Measurements from ENCODE around the gene EVX2. TPM values are rescaled to one million over a fixed set of nuclear protein-coding genes. Genes with fewer than 3 reads are reported as not detected.
A peak's percentile ranks its signal among the peaks of the same experiment; 100 is the strongest.

Gene EVX2
- total RNA-seq, 1 experiment from 2014 or later: not detected

DNA sequence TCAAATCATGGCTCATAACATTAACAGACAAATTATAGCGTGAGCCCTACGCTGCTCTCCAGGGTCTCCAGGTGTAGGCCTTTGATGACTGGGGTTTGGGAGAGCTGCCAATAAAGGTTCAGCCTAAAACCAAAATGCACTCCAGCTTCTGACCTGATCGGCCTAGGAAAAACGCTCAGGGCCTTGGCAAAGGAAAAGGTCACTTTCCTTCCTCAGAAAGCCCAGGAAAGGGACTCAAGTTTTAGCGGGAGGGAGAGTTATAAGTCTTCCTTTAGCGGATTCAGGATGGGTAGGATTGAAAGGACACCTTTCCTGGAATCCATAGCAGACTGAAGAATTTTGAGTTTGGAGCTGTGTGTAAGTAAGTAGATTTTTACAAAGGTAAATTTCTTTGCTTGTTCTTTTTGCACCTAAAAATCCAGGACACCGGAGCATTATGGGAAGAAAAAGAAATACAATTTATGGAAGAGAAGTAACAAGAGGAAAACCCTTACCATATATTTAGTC lies 8.8 kb downstream of the EVX2 start (continued):
- TF ChIP-seq, protein P1, sequence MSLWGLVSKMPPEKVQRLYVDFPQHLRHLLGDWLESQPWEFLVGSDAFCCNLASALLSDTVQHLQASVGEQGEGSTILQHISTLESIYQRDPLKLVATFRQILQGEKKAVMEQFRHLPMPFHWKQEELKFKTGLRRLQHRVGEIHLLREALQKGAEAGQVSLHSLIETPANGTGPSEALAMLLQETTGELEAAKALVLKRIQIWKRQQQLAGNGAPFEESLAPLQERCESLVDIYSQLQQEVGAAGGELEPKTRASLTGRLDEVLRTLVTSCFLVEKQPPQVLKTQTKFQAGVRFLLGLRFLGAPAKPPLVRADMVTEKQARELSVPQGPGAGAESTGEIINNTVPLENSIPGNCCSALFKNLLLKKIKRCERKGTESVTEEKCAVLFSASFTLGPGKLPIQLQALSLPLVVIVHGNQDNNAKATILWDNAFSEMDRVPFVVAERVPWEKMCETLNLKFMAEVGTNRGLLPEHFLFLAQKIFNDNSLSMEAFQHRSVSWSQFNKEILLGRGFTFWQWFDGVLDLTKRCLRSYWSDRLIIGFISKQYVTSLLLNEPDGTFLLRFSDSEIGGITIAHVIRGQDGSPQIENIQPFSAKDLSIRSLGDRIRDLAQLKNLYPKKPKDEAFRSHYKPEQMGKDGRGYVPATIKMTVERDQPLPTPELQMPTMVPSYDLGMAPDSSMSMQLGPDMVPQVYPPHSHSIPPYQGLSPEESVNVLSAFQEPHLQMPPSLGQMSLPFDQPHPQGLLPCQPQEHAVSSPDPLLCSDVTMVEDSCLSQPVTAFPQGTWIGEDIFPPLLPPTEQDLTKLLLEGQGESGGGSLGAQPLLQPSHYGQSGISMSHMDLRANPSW (CRISPR knock-in tag; conservative IDR thresholded peaks at IDR 0.05; ENCODE audit: low read depth): no peak
- TF ChIP-seq, protein P2, sequence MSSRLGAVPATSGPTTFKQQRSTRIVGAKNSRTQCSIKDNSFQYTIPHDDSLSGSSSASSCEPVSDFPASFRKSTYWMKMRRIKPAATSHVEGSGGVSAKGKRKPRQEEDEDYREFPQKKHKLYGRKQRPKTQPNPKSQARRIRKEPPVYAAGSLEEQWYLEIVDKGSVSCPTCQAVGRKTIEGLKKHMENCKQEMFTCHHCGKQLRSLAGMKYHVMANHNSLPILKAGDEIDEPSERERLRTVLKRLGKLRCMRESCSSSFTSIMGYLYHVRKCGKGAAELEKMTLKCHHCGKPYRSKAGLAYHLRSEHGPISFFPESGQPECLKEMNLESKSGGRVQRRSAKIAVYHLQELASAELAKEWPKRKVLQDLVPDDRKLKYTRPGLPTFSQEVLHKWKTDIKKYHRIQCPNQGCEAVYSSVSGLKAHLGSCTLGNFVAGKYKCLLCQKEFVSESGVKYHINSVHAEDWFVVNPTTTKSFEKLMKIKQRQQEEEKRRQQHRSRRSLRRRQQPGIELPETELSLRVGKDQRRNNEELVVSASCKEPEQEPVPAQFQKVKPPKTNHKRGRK (CRISPR knock-in tag; IDR thresholded peaks at IDR 0.05; ENCODE audit: borderline replicate concordance): no peak
- TF ChIP-seq, protein P3, sequence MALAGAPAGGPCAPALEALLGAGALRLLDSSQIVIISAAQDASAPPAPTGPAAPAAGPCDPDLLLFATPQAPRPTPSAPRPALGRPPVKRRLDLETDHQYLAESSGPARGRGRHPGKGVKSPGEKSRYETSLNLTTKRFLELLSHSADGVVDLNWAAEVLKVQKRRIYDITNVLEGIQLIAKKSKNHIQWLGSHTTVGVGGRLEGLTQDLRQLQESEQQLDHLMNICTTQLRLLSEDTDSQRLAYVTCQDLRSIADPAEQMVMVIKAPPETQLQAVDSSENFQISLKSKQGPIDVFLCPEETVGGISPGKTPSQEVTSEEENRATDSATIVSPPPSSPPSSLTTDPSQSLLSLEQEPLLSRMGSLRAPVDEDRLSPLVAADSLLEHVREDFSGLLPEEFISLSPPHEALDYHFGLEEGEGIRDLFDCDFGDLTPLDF (CRISPR knock-in tag; IDR thresholded peaks at IDR 0.05): no peak
- TF ChIP-seq, protein P4, sequence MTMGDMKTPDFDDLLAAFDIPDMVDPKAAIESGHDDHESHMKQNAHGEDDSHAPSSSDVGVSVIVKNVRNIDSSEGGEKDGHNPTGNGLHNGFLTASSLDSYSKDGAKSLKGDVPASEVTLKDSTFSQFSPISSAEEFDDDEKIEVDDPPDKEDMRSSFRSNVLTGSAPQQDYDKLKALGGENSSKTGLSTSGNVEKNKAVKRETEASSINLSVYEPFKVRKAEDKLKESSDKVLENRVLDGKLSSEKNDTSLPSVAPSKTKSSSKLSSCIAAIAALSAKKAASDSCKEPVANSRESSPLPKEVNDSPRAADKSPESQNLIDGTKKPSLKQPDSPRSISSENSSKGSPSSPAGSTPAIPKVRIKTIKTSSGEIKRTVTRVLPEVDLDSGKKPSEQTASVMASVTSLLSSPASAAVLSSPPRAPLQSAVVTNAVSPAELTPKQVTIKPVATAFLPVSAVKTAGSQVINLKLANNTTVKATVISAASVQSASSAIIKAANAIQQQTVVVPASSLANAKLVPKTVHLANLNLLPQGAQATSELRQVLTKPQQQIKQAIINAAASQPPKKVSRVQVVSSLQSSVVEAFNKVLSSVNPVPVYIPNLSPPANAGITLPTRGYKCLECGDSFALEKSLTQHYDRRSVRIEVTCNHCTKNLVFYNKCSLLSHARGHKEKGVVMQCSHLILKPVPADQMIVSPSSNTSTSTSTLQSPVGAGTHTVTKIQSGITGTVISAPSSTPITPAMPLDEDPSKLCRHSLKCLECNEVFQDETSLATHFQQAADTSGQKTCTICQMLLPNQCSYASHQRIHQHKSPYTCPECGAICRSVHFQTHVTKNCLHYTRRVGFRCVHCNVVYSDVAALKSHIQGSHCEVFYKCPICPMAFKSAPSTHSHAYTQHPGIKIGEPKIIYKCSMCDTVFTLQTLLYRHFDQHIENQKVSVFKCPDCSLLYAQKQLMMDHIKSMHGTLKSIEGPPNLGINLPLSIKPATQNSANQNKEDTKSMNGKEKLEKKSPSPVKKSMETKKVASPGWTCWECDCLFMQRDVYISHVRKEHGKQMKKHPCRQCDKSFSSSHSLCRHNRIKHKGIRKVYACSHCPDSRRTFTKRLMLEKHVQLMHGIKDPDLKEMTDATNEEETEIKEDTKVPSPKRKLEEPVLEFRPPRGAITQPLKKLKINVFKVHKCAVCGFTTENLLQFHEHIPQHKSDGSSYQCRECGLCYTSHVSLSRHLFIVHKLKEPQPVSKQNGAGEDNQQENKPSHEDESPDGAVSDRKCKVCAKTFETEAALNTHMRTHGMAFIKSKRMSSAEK (CRISPR knock-in tag; IDR thresholded peaks at IDR 0.05; ENCODE audit: borderline replicate concordance): no peak

DNA sequence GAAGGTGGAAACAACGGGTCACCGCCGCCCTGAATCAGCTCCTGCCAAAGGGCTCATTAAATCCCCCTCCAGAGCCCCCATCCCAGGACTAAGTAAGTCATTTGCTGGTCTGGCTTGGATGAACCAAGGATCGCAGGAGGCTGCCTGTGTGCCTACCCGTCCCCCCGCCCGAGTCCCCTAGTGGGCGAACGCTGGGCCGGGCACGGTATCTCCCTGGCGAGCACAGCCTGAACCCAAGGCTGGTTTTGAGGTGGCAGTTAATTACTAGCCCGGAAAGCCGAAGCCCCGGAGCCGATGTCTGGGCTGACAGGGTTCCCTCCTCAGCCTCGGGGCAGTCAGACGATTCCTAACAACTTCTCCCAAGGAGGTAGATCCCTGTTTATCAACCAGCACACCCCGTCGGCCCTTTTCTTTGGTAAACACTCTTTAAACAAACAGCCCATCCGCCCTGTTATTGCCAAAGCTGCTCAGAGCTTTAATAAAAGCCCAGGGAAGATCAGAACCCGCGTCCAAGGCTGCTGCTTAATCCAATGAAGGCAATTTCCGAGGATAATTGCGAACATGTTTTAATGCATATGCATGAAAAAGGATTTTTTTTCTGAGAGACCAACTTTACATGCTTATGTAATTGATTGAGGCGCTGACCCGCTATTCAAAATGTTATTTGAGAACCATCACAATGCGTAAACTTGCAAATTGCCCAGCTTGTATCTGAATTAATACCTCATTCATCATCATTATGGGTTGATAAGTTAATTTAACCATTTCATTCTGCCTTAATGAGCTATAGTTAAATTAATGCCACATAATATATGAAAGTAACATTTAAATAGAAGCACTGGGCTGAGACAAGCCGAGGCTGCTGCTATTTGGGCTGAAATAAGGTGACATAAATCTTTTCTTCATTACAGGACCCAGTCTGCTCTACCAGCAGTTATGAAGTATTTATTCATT lies 10.5 kb downstream of the EVX2 start:
- no peaks in the 10 kb centered on the region for H3K9me3 Mint-ChIP-seq
- ChIA-PET POLR2A (interaction anchor here (0.6 kb wide), 1 partner anchor 250 kb away, joined by 3 read pairs; no protein-coding TSS in a partner anchor), CTCF (no interaction called here)
- TF ChIP-seq IRF2 (CRISPR knock-in tag; IDR thresholded peaks at IDR 0.05; ENCODE audit: borderline replicate concordance, low read depth): no peak
- TF ChIP-seq, protein P5, sequence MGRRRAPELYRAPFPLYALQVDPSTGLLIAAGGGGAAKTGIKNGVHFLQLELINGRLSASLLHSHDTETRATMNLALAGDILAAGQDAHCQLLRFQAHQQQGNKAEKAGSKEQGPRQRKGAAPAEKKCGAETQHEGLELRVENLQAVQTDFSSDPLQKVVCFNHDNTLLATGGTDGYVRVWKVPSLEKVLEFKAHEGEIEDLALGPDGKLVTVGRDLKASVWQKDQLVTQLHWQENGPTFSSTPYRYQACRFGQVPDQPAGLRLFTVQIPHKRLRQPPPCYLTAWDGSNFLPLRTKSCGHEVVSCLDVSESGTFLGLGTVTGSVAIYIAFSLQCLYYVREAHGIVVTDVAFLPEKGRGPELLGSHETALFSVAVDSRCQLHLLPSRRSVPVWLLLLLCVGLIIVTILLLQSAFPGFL (CRISPR knock-in tag; IDR thresholded peaks at IDR 0.05; ENCODE audit: borderline replicate concordance): no peak
- ATAC-seq: peak; percentile 57
- H3K4me3 Mint-ChIP-seq: no peak overlapping the region
- peaks cover 100% of the 10 kb centered on the region for H3K27me3 Mint-ChIP-seq (ENCODE audit: low read depth)
- H3K27ac Mint-ChIP-seq: no peak overlapping the region
- H3K36me3 Mint-ChIP-seq: no peaks in the 10 kb centered on the region
- DNase-seq (ENCODE audit: low spot score): no peak
- peaks cover 26% of the 10 kb centered on the region for H3K4me1 Mint-ChIP-seq

DNA sequence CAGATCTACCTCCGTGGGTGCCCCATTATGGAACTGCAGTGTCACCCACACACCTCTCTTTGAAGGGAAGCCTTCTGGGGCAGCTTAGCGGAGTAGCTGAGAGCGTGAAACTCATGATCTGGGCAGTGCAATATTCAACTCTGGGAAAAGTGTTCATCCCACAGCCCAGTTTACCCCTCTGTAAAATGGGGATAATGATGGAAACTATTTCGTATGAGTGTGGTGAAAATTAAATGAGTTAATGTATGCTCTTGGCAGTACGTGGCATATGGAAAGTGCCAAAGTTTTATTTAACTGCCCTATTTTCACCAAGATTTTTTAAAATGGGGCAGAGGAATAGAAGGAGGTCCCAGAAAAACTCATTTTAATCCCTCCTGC lies 11.5 kb downstream of the EVX2 start:
- H3K4me1 Mint-ChIP-seq: peaks cover 32% of the 10 kb centered on the region

More for the DNA sequence above, 11.5 kb downstream of the EVX2 start:
- Mint-ChIP-seq H3K9me3 (no peaks in the 10 kb centered on the region), H3K27me3 (ENCODE audit: low read depth) (peaks cover 100% of the 10 kb centered on the region), H3K4me3 (no peak overlapping the region), H3K36me3 (no peaks in the 10 kb centered on the region), H3K27ac (no peak overlapping the region)
- ChIA-PET POLR2A (no interaction called here), CTCF (interaction anchor here (1.4 to 1.9 kb wide), 2 partner anchors 8 to 25 kb away, joined by 4 to 12 read pairs; no protein-coding TSS in a partner anchor)
- ATAC-seq (no peak), DNase-seq (ENCODE audit: low spot score) (no peak)
- no peak for TF ChIP-seq RELA (CRISPR knock-in tag; IDR thresholded peaks at IDR 0.05; ENCODE audit: borderline replicate concordance)

All from WTC11 (cell line).